ENCODE measurements around the gene HNRNPA3. TPM values are rescaled to one million over a fixed set of nuclear protein-coding genes. Genes with fewer than 3 reads are reported as not detected.

Gene HNRNPA3
- total and polyA plus RNA-seq, 2 donors (not counting 3 experiments of a cell fraction or from before 2014, with no cell fraction given), result 57.5 to 316 TPM

DNA sequence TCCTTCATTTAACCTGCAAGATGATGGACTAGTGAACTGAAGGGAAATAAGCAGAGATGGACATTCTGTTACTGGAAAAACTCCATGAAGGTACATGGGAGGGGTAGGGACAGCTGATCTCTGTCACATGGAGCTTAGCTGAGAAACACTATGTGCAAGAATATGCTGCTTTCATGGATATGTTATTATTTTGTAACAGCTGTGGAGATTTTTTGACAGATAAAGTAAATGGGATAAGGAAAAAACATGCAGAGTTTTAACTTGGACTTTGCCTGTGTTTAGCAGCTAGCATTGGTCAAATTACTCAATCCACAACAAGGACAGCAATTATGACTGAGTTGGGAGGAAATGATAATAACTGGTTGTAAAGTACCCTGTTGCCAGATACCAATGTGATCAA, 28.7 kb upstream of the HNRNPA3 start:
- Histone ChIP-seq H3K9me3 (replicated peaks; ENCODE audit: control insufficient read depth, insufficient read depth, low read length) (no peaks in the 10 kb centered on the region), H3K9ac (replicated peaks; ENCODE audit: extremely low read depth, insufficient read depth, low read length) (no peak overlapping the region), H3K9me1 (replicated peaks; ENCODE audit: control insufficient read depth, extremely low read depth, insufficient read depth, low read length) (no peaks in the 10 kb centered on the region), H2AFZ (ENCODE audit: low read depth, low read length) (no peak overlapping the region), H3K79me2 (ENCODE audit: control insufficient read depth, insufficient read depth, low read length) (no peaks in the 10 kb centered on the region), H3K27me3 (ENCODE audit: control insufficient read depth in 2 of 2, insufficient read depth in 2 of 2, low read length in 2 of 2) (no peaks in the 10 kb centered on the region), H3K4me1 (ENCODE audit: control insufficient read depth, extremely low read depth, insufficient read depth, low read length) (no peaks in the 10 kb centered on the region), H3K27ac (ENCODE audit: insufficient read depth, low read depth, low read length) (no peak overlapping the region), H3K4me2 (ENCODE audit: insufficient read depth, low read length) (no peak overlapping the region), H3K36me3 (ENCODE audit: control insufficient read depth in 2 of 2, extremely low read depth in 1 of 2, insufficient read depth in 2 of 2, low read length in 2 of 2) (no peaks in the 10 kb centered on the region), H3K4me3 (replicated peaks in 1 of 3; ENCODE audit: insufficient read depth in 1 of 3, low read depth in 1 of 3, low read length in 3 of 3) (no peak overlapping the region), H4K20me1 (replicated peaks; ENCODE audit: control insufficient read depth, extremely low read depth, insufficient read depth, low read length) (no peaks in the 10 kb centered on the region)
- no peak for TF ChIP-seq FOS (IDR thresholded peaks at IDR 0.05; ENCODE audit: borderline replicate concordance, insufficient read depth, low read length)
- no peak for TF ChIP-seq MYC (IDR thresholded peaks at IDR 0.05; ENCODE audit: low read depth, low read length)
- no peak for TF ChIP-seq POLR2AphosphoS5 (IDR thresholded peaks at IDR 0.05; ENCODE audit: insufficient read depth, low read depth, low read length)
- TF ChIP-seq POLR2A (IDR thresholded peaks at IDR 0.05; ENCODE audit: low read depth, low read length), result no peak
- TF ChIP-seq JUN (IDR thresholded peaks at IDR 0.05; ENCODE audit: borderline replicate concordance, insufficient read depth, insufficient read length, low read depth), result no peak
- no peak for TF ChIP-seq EZH2 (IDR thresholded peaks at IDR 0.05; ENCODE audit: borderline replicate concordance, low read depth, low read length, severe bottlenecking)
- TF ChIP-seq GATA2 (IDR thresholded peaks at IDR 0.05; ENCODE audit: insufficient read depth, insufficient read length, low read depth, low read length), result no peak
- TF ChIP-seq, protein P1, sequence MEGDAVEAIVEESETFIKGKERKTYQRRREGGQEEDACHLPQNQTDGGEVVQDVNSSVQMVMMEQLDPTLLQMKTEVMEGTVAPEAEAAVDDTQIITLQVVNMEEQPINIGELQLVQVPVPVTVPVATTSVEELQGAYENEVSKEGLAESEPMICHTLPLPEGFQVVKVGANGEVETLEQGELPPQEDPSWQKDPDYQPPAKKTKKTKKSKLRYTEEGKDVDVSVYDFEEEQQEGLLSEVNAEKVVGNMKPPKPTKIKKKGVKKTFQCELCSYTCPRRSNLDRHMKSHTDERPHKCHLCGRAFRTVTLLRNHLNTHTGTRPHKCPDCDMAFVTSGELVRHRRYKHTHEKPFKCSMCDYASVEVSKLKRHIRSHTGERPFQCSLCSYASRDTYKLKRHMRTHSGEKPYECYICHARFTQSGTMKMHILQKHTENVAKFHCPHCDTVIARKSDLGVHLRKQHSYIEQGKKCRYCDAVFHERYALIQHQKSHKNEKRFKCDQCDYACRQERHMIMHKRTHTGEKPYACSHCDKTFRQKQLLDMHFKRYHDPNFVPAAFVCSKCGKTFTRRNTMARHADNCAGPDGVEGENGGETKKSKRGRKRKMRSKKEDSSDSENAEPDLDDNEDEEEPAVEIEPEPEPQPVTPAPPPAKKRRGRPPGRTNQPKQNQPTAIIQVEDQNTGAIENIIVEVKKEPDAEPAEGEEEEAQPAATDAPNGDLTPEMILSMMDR (IDR thresholded peaks at IDR 0.05; ENCODE audit: extremely low read depth in 1 of 2, insufficient read depth in 1 of 2, low read depth in 1 of 2, low read length in 2 of 2), result no peak
- DNase-seq (ENCODE audit: low read depth, low spot score) (no peak), FAIRE-seq (no peak)
- dilution Hi-C loops (cut with MboI; ENCODE audit: extremely low pct_ligation_motif_present, low sequenced_read_pairs) (no loop called here), intact Hi-C loops (cut with micrococcal nuclease) (no loop called here)
- POLR2A ChIA-PET, result no interaction called here
- CTCF ChIA-PET, result interaction anchor here (1.2 kb wide), 1 partner anchor 19 kb away, joined by 4 read pairs; no protein-coding TSS in a partner anchor
- BruUV-seq (replicated peaks), result no TSS peak

Measured in endothelial cell of umbilical vein (primary cell).